SKM-1 treated with dmso at 0.1 percent for 144 hours (cell line): Measurements from ENCODE around the gene SLC17A4.

ENCODE experiments used
- DNase-seq: peaks from one replicate; lab custom pipeline; 2025; ENCODE audit not compliant: unreplicated experiment; lab: John Stamatoyannopoulos, UW

The SLC17A4 gene

GRCh38 chr6:25801436-25801835 is 46.9 kb downstream of the SLC17A4 start:
- no peak for DNase-seq

- DNase-seq, result no peak
These were observed 50.3 kb downstream of the SLC17A4 start for GRCh38 chr6:25804804-25805203.

GRCh38 chr6:25815194-25815593 is 60.7 kb downstream of the SLC17A4 start:
- DNase-seq, result no peak

GRCh38 chr6:25816252-25816651 is 61.7 kb downstream of the SLC17A4 start:
- DNase-seq, result no peak

- no peak for DNase-seq
These were observed 66.8 kb downstream of the SLC17A4 start for GRCh38 chr6:25821341-25821740.

GRCh38 chr6:25829375-25829774 is 74.8 kb downstream of the SLC17A4 start:
- DNase-seq, result no peak

GRCh38 chr6:25830458-25830857 is 75.9 kb downstream of the SLC17A4 start:
- DNase-seq, result no peak
